ENCODE measurements around the gene SESTD1. TPM values are rescaled to one million over a fixed set of nuclear protein-coding genes. Genes with fewer than 3 reads are reported as not detected.

The SESTD1 gene
- total RNA-seq, 1 experiment from 2014 or later, result 26.8 TPM

- no peak overlapping the region for H3K27ac ChIP-seq
- H3K9me3 ChIP-seq (replicated peaks), result no peaks in the 10 kb centered on the region
- DNase-seq (ENCODE audit: low read depth in 1 of 2, low spot score in 2 of 2), result no peak
- peaks cover 20% of the 10 kb centered on the region for H3K4me1 ChIP-seq (replicated peaks)
- H3K4me3 ChIP-seq, result no peak overlapping the region
- H3K36me3 ChIP-seq, result no peaks in the 10 kb centered on the region
- H3K27me3 ChIP-seq (replicated peaks), result peaks cover 3% of the 10 kb centered on the region; the same call in 1 of the 2 replicates
Observed at GRCh38 chr2:179277429-179278196, 13.0 kb upstream of the SESTD1 start.

DNA sequence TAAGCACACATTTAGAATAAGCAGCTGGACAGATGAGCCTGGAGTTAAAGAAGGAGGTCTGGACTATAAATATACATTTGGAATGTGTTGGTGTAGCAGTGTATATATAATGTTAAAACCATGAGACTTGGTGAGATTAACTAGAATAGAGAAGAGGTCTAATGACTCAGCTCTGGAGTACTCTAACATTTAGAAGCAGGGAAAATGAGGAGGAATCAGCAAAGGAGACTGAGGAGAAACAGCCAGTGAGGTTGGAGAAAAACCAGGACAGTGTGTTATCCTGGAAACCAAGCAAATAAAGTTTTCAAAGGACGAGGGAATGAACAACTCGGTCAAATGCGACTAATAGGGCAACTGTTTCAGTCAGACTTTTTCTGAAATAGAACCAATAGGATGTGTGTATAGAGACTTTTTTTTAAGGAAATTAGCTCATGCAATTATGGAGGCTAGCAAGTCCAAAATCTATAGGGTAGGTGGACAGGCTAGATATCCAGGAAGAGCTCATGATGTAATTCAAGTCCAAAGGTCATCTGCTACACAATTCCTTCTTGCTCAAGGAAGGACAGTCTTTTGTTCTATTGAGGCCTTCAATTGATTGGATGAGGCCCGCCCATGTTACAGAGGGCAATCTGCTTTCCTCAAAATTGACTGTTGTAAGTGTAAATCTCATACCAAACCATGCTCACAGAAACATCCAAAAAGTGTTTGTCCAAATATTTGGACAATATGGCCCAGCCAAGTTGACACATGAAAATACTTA, 10.8 kb upstream of the SESTD1 start:
- Histone ChIP-seq H3K36me3 (no peaks in the 10 kb centered on the region), H3K9me3 (replicated peaks) (no peaks in the 10 kb centered on the region), H3K27me3 (replicated peaks) (no peaks in the 10 kb centered on the region), H3K4me1 (replicated peaks) (peaks cover 34% of the 10 kb centered on the region), H3K4me3 (no peak overlapping the region), H3K27ac (no peak overlapping the region)
- DNase-seq (ENCODE audit: low read depth in 1 of 2, low spot score in 2 of 2), result no peak

DNA sequence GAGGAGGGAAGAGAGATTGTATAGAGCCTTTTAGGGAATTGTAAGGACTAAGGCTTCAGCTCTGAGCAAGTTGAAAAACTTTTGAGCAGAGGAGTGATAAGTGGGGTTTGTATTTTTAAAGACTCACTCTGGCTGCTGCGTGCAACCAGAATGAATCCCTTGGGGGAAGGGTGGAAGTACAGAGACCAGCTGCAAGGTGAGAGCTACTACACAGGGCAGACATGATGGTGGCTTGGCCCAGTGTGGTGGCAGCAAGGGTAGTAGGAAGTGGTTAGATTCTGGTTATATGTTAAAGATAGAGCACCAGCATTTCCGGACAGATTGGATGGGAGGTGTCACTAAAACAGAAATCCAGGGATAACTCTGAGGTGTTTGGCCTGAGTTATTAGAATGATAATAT, 10.1 kb upstream of the SESTD1 start:
- no peaks in the 10 kb centered on the region for H3K9me3 ChIP-seq (replicated peaks)
- no peaks in the 10 kb centered on the region for H3K27me3 ChIP-seq (replicated peaks)
- no peak for DNase-seq (ENCODE audit: low read depth in 1 of 2, low spot score in 2 of 2)
- peaks cover 34% of the 10 kb centered on the region for H3K4me1 ChIP-seq (replicated peaks)
- H3K36me3 ChIP-seq, result no peaks in the 10 kb centered on the region
- H3K27ac ChIP-seq, result no peak overlapping the region
- no peak overlapping the region for H3K4me3 ChIP-seq

DNA sequence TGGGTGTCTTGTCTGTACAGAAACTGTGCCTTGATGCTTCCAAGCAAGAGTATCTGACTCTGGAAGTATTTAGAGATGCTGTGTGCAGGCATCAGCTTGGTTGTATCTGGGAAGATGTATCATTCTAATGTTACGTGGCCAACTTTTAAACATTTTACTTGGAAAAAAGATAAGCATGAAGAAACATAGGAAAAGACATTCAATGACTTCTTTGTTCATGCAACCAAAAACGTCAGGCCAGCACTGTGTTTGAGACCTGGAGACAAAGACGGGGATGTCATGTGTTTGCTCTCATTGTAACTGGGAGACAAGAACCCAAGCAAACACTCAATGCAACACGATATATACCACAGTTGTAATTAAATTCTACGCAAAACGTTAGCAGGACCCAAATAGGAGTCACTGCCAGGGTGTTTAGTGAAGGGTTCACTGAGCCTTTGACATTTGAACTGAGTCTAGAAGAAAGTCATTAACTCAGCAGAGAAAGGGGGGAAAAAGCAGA, 8.9 kb upstream of the SESTD1 start:
- no peak for DNase-seq (ENCODE audit: low read depth in 1 of 2, low spot score in 2 of 2)
- Histone ChIP-seq H3K4me3 (no peak overlapping the region), H3K27ac (no peak overlapping the region), H3K27me3 (replicated peaks) (no peaks in the 10 kb centered on the region), H3K9me3 (replicated peaks) (no peaks in the 10 kb centered on the region), H3K36me3 (no peaks in the 10 kb centered on the region), H3K4me1 (replicated peaks) (peaks cover 43% of the 10 kb centered on the region)

DNA sequence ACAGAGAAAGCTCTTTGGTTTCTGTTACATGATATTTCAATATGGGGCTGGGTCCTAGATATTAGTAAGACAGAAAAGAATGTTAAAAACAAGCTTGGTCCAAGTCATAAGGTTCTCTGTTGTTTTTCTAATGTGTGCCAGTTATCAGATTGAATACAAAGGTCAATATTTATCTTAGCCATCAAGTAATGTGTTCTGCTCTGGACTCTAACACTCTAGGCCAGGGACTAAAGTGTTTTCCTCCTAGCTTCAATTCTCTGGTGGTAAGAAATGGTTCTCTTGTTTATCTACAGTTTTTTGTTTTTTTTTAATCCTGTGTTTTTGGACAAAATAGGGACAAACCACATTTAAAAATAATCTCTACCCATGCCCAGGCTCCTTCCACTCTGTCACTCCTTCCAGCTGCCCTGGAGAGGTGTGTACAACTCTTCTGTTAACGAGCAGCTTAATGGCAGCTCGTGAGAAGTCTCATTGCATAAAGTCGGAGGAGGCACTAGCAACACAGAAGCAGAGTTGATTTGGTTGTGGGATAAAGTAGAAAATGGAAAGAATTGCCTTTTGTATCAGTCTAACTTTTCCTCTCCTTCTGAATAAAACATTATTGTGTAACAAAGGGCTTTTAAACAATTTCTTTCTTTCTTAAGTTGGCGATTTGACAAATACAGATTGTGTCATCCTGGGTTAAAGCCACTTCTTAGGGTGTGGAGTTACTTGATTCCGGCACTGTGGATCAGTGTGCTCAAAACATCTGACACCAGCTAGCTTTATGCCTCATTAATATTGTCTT, 8.0 kb upstream of the SESTD1 start:
- no peaks in the 10 kb centered on the region for H3K9me3 ChIP-seq (replicated peaks)
- DNase-seq (ENCODE audit: low read depth in 1 of 2, low spot score in 2 of 2), result peak in 1 of 2 experiments; percentile 44
- H3K4me3 ChIP-seq, result no peak overlapping the region
- H3K36me3 ChIP-seq, result no peaks in the 10 kb centered on the region
- no peaks in the 10 kb centered on the region for H3K27me3 ChIP-seq (replicated peaks)
- no peak overlapping the region for H3K27ac ChIP-seq
- peaks cover 51% of the 10 kb centered on the region for H3K4me1 ChIP-seq (replicated peaks)

DNA sequence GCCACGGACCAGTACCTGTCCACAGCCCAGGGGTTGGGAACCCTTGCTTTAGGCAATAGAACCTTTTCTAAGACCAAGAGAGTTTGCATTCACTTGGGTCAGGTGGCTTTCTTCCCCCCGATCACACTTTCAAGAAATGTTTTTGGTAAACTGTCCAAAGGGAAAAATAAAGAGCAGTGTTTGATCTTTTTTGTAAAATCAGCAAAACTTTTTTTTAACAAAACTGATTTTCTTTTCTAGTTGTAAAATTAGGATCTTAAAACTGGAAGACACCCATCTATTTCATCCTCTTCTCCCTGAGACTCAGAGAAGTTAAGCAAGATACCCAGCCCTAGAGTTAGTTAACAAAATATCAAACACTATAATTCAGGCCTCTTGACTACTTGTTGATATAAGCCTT, 6.1 kb upstream of the SESTD1 start:
- H3K27ac ChIP-seq, result no peak overlapping the region
- no peaks in the 10 kb centered on the region for H3K9me3 ChIP-seq (replicated peaks)
- peaks cover 61% of the 10 kb centered on the region for H3K4me1 ChIP-seq (replicated peaks)
- H3K36me3 ChIP-seq, result no peaks in the 10 kb centered on the region
- no peak overlapping the region for H3K4me3 ChIP-seq
- no peak for DNase-seq (ENCODE audit: low read depth in 1 of 2, low spot score in 2 of 2)
- H3K27me3 ChIP-seq (replicated peaks), result no peaks in the 10 kb centered on the region

- Histone ChIP-seq H3K4me1 (replicated peaks) (peaks cover 61% of the 10 kb centered on the region), H3K27me3 (replicated peaks) (no peaks in the 10 kb centered on the region), H3K9me3 (replicated peaks) (no peaks in the 10 kb centered on the region), H3K27ac (peak overlapping the region; percentile 41), H3K36me3 (peaks cover 10% of the 10 kb centered on the region; the same call in 1 of the 2 replicates), H3K4me3 (no peak overlapping the region)
- peak; percentile 81 to 86 for DNase-seq (ENCODE audit: low read depth in 1 of 2, low spot score in 2 of 2)
Observed at GRCh38 chr2:179268277-179268925, 3.8 kb upstream of the SESTD1 start.

DNA sequence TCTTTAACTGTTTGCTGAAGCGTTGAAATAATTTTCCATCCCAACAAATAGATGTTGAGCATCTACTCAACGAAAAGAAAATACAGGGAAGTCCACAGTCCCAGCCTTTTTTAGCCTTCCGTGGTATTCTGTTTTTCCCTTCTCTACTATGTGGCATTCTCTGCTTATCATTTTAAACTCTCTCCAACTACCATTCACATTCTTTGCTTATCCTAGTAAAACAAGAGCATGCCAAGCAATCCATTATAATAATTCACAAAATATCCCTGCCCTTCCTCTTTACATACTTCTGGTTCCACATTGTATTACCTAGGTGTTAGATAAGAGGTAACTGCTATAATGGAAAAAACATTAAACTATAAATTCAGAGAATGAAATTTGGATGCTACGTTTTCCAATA, 1.6 kb upstream of the SESTD1 start:
- Histone ChIP-seq H3K27ac (no peak overlapping the region), H3K9me3 (replicated peaks) (no peaks in the 10 kb centered on the region), H3K27me3 (replicated peaks) (no peaks in the 10 kb centered on the region), H3K36me3 (peaks cover 10% of the 10 kb centered on the region; the same call in 1 of the 2 replicates), H3K4me3 (no peak overlapping the region), H3K4me1 (replicated peaks) (peaks cover 51% of the 10 kb centered on the region)
- DNase-seq (ENCODE audit: low read depth in 1 of 2, low spot score in 2 of 2), result no peak

DNA sequence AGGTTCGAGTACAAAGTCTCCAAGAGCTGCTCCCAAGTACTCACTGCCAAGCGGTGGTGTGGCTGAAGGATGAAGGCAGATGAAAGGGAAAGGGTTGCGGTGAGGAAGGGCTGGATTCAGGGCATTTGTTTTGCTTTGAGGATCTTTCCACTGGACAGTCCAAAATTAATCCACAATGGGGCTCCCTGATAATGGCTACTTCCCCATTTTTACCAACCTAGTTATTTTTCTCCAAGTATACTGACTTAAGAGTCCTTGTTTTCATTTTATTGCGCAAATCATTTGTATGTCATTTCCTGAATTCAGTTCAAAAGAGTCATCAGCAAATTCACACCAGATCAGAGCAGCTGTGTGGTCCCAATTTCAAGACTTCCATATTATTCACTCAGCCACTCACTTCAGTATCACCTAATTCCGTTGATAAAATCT, 464 bp upstream of the SESTD1 start:
- peaks cover 50% of the 10 kb centered on the region for H3K4me1 ChIP-seq (replicated peaks)
- no peaks in the 10 kb centered on the region for H3K27me3 ChIP-seq (replicated peaks)
- no peaks in the 10 kb centered on the region for H3K9me3 ChIP-seq (replicated peaks)
- H3K27ac ChIP-seq, result peak overlapping the region; percentile 73
- DNase-seq (ENCODE audit: low read depth in 1 of 2, low spot score in 2 of 2), result peak in 1 of 2 experiments; percentile 65
- peak overlapping the region; percentile 85 for H3K4me3 ChIP-seq
- peaks cover 10% of the 10 kb centered on the region; the same call in 1 of the 2 replicates for H3K36me3 ChIP-seq

GRCh38 chr2:179263446-179264367, 925 bp downstream of the SESTD1 start:
- DNase-seq (ENCODE audit: low read depth in 1 of 2, low spot score in 2 of 2), result peak; percentile 50 to 64
- Histone ChIP-seq H3K4me1 (replicated peaks) (peaks cover 43% of the 10 kb centered on the region), H3K9me3 (replicated peaks) (no peaks in the 10 kb centered on the region), H3K4me3 (peak overlapping the region; percentile 85), H3K27ac (peak overlapping the region; percentile 73), H3K36me3 (peaks cover 10% of the 10 kb centered on the region; the same call in 1 of the 2 replicates), H3K27me3 (replicated peaks) (no peaks in the 10 kb centered on the region)

DNA sequence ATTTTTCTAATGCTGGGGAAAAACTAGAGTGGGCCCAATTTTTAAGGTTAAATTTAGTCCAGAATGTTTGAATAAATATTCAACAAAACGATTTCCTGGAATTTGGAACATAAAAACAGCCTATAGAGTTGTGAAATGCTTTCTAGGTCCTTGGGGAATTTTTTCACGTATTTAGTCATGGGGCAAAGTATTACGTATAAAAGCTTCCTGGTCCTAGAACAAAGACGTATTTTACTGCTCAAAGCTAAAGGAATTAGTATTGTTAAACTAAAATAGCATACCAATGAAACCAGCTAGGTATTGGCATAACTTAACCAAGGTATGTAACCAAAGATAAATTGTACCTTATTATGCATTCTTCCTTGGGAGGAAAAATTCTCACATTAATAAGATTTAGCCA, 1.6 kb downstream of the SESTD1 start:
- Histone ChIP-seq H3K27me3 (replicated peaks) (no peaks in the 10 kb centered on the region), H3K4me1 (replicated peaks) (peaks cover 36% of the 10 kb centered on the region), H3K36me3 (peaks cover 10% of the 10 kb centered on the region; the same call in 1 of the 2 replicates), H3K9me3 (replicated peaks) (no peaks in the 10 kb centered on the region), H3K4me3 (peak overlapping the region; percentile 85), H3K27ac (peak overlapping the region; percentile 73; the same call in 1 of the 2 replicates)
- DNase-seq (ENCODE audit: low read depth in 1 of 2, low spot score in 2 of 2), result peak in 1 of 2 experiments; percentile 32

GRCh38 chr2:179262077-179262660, 2.5 kb downstream of the SESTD1 start:
- no peak overlapping the region for H3K27ac ChIP-seq
- H3K4me3 ChIP-seq, result no peak overlapping the region
- H3K36me3 ChIP-seq, result peaks cover 10% of the 10 kb centered on the region; the same call in 1 of the 2 replicates
- H3K9me3 ChIP-seq (replicated peaks), result no peaks in the 10 kb centered on the region
- H3K27me3 ChIP-seq (replicated peaks), result no peaks in the 10 kb centered on the region
- DNase-seq (ENCODE audit: low read depth in 1 of 2, low spot score in 2 of 2), result no peak
- peaks cover 32% of the 10 kb centered on the region for H3K4me1 ChIP-seq (replicated peaks)

Data from SJSA1 (cell line).